Gastrocnemius medialis (tissue), 4 donors: ENCODE data around the gene LMF2.

Source experiments
- POLR2A ChIP-seq, 2 donors: fragments of 450-650 bp; IDR thresholded peaks; one replicate each; pipeline ENCODE4 v1.6.1; 2017; ENCODE audit warnings: antibody characterized with exemption in 2 of 2, mild to moderate bottlenecking in 2 of 2, moderate library complexity in 2 of 2
- TF ChIP-seq, protein P1 (sequence below), 5 experiments: fragments of 450-650 bp in 3 of 5; fragments of 200-600 bp in 2 of 5; sonication (generic) in 2 of 5; IDR thresholded peaks in 4 of 5; conservative IDR thresholded peaks in 1 of 5; 1 replicate in 4 of 5; 2 replicates in 1 of 5; pipeline ENCODE4 v1.5.1; 2016 to 2019; ENCODE audit warnings: antibody characterized with exemption in 5 of 5, mild to moderate bottlenecking in 3 of 5, moderate library complexity in 3 of 5

DNA sequence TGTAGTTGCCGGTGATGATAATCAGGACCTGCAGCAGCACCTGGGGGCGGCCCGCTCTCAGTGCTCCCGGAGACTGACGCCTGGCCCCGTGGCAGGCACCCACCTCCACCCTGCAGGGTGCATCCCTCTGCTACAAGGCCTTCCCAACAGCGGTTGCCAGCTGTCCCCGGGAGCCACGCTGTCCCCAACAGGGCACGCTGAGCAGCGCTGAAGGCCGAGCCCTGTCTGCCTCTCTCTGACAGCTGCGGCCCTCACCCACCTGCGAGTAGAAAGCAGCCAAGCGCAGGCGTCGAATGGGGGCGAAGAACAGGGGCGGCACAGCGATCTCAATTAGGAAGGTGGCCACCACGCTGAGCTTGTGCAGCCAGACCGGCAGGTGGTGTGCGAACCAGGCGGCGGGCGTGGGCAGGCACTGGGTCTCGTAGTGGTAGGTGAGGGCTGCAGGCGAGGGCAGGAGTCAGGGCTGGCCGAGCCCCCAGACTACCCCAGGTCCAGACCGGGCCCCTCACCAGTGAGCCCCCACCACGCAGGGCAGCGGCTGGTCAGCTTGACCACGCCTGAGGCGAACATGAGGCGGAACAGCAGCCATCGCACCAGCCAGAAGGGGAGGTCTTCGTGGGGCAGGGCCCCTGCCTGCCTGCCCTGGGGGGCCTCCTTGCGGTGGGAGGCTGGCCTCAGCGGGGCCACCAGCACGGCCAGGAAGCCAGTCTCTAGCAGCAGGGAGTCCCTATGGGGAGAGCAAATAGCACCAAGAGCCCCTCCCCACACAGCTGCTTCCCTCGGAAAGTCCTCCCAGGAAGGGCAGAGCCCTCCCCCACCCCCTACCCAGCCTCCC lies 1.5 kb downstream of the LMF2 start:
- TF ChIP-seq, protein P1, sequence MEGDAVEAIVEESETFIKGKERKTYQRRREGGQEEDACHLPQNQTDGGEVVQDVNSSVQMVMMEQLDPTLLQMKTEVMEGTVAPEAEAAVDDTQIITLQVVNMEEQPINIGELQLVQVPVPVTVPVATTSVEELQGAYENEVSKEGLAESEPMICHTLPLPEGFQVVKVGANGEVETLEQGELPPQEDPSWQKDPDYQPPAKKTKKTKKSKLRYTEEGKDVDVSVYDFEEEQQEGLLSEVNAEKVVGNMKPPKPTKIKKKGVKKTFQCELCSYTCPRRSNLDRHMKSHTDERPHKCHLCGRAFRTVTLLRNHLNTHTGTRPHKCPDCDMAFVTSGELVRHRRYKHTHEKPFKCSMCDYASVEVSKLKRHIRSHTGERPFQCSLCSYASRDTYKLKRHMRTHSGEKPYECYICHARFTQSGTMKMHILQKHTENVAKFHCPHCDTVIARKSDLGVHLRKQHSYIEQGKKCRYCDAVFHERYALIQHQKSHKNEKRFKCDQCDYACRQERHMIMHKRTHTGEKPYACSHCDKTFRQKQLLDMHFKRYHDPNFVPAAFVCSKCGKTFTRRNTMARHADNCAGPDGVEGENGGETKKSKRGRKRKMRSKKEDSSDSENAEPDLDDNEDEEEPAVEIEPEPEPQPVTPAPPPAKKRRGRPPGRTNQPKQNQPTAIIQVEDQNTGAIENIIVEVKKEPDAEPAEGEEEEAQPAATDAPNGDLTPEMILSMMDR (IDR thresholded peaks at IDR 0.05 in 4 of 5, conservative IDR thresholded peaks at IDR 0.05 in 1 of 5), result no peak
- no peak for TF ChIP-seq POLR2A (IDR thresholded peaks at IDR 0.05)
